Gastroesophageal sphincter (tissue), 4 donors: ENCODE data around the gene BNIPL. TPM values are rescaled to one million over a fixed set of nuclear protein-coding genes. Genes with fewer than 3 reads are reported as not detected.

ENCODE experiments used
- ATAC-seq: fragments of 150-250 bp; one replicate; pipeline ENCODE4 v1.9.1; 2016; ENCODE audit warnings: mild to moderate bottlenecking, moderate library complexity
- H3K27ac ChIP-seq, 4 donors: fragments of 200-600 bp; sonication (generic) in 3 of 4; 1 replicate in 3 of 4; 2 replicates in 1 of 4; pipeline ENCODE4 v1.5.1; 2016 to 2019
- H3K27me3 ChIP-seq: fragments of 200-600 bp; sonication (generic); one replicate; pipeline ENCODE4 v1.5.1; 2019
- H3K36me3 ChIP-seq, 2 donors: fragments of 200-600 bp; sonication (generic); one replicate each; pipeline ENCODE4 v1.5.1; 2019; ENCODE audit warnings: control low read depth in 1 of 2
- H3K4me1 ChIP-seq, 3 donors: fragments of 200-600 bp; sonication (generic); 1 replicate in 2 of 3; 2 replicates in 1 of 3; pipeline ENCODE4 v1.5.1; 2016 to 2019; ENCODE audit warnings: control low read depth in 2 of 3
- H3K4me3 ChIP-seq, 2 donors: fragments of 200-600 bp; sonication (generic); one replicate each; pipeline ENCODE4 v1.5.1; 2019; ENCODE audit warnings: mild to moderate bottlenecking in 1 of 2, moderate library complexity in 1 of 2
- H3K9me3 ChIP-seq, 3 donors: fragments of 200-600 bp; sonication (generic); one replicate each; pipeline ENCODE4 v1.5.1; 2017 to 2019; ENCODE audit warnings: control low read depth in 2 of 3
- EP300 ChIP-seq: sonication (generic); formaldehyde crosslinking; IDR thresholded peaks from one replicate; pipeline ENCODE4 v1.6.1; 2017; ENCODE audit warnings: antibody characterized with exemption, mild to moderate bottlenecking
- POLR2A ChIP-seq, 2 donors: fragments of 450-650 bp; IDR thresholded peaks; one replicate each; pipeline ENCODE4 v1.6.1; 2017; ENCODE audit warnings: antibody characterized with exemption in 2 of 2, mild to moderate bottlenecking in 2 of 2, moderate library complexity in 1 of 2
- POLR2AphosphoS5 ChIP-seq: sonication (generic); formaldehyde crosslinking; IDR thresholded peaks from one replicate; pipeline ENCODE4 v1.6.1; 2017; ENCODE audit warnings: antibody characterized with exemption
- WGBS, 2 donors: methylation state at CpG; one replicate each; pipeline ENCODE4 v1.1.5; 2018; ENCODE audit warnings: low coverage in 1 of 2; 5-methylcytosine and 5-hydroxymethylcytosine counted together
- small RNA-seq, 4 donors: library from RNA; depleted of rRNA; stranded (forward); fragments of <200 nt; gene quantifications; one replicate each; pipeline ENCODE3, GENCODE V24; 2016
- total RNA-seq, 4 donors: library from RNA; depleted of rRNA; stranded (reverse); fragments of >200 nt; gene quantifications; one replicate each; pipeline ENCODE4 v1.1.0, GENCODE V29; 2016
- TF ChIP-seq, protein P1 (sequence below), 4 experiments: fragments of 200-600 bp in 2 of 4; fragments of 450-650 bp in 2 of 4; sonication (generic) in 1 of 4; IDR thresholded peaks; one replicate each; pipeline ENCODE4 v1.5.1; 2017 to 2019; ENCODE audit warnings: antibody characterized with exemption in 4 of 4, mild to moderate bottlenecking in 2 of 4, moderate library complexity in 2 of 4

The BNIPL gene
- total RNA-seq, 4 donors from 2014 or later = 0.13 to 6.1 (median 0.70) TPM

DNA sequence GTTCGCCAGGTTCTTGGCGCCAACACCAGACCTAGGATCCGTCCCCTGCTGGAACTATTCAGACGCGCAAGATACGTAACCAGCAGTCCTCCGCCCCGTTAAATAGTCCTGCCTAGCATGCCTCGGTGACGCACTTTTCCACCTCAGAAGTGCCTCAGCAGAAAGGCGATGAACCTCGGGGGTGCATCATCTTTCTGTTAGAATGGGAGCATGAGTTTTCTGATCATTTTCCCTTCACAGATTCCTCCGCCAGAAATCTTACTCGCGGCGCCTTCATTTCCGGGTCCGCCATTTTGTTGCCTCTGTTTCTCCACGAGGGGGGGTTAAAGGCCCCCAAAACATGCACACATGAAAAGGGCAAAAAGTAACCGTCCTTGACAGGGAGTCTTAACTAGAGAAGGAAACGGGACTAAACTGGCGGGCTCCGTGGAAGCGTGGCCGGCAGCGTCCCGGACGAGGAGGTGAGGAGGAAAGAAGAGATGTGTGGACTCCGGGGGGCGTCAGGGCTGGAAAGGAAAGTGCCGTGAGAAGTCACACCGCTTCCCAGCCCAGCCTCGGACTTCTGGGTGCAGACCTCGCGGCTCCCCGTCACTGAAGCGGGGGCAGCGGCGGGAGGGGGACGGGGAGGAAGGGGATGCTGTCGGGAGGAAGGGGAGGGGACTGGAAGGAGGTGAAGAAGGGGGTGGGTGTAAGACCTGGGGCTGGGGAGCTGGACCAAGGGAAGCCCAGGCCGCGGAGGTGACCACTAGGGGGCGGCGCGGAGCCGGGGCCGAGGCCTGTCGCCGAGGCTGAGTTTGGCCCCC lies 34.3 kb downstream of the BNIPL start, which contains the start of gene GABPB2:
Gene GABPB2, plus strand, starts transcription at position 288 of the 803 bp plus-strand sequence. CDS start 17,429 bp downstream, outside the sequence.
- peak; percentile 47 to 51 for TF ChIP-seq POLR2A (IDR thresholded peaks at IDR 0.05)
- peak; percentile 81 for TF ChIP-seq POLR2AphosphoS5
- TF ChIP-seq, protein P1, sequence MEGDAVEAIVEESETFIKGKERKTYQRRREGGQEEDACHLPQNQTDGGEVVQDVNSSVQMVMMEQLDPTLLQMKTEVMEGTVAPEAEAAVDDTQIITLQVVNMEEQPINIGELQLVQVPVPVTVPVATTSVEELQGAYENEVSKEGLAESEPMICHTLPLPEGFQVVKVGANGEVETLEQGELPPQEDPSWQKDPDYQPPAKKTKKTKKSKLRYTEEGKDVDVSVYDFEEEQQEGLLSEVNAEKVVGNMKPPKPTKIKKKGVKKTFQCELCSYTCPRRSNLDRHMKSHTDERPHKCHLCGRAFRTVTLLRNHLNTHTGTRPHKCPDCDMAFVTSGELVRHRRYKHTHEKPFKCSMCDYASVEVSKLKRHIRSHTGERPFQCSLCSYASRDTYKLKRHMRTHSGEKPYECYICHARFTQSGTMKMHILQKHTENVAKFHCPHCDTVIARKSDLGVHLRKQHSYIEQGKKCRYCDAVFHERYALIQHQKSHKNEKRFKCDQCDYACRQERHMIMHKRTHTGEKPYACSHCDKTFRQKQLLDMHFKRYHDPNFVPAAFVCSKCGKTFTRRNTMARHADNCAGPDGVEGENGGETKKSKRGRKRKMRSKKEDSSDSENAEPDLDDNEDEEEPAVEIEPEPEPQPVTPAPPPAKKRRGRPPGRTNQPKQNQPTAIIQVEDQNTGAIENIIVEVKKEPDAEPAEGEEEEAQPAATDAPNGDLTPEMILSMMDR (IDR thresholded peaks at IDR 0.05) = peak; percentile 74 to 96 (median 88)
- peak; percentile 20 for TF ChIP-seq EP300
- no peaks in the 10 kb centered on the region for H3K9me3 ChIP-seq
- no peaks in the 10 kb centered on the region for H3K27me3 ChIP-seq
- peak within 1 kb of the TSS; percentile 96 to 100 (median 100) for H3K27ac ChIP-seq
- peaks cover 0 to 25% (median 0%) of the 10 kb centered on the region in 3 donors for H3K4me1 ChIP-seq
- peak; percentile 95 for ATAC-seq
- peaks cover 0 to 22% of the 10 kb centered on the region in 2 donors for H3K36me3 ChIP-seq
- WGBS, 2 donors = 0 to 1% methylated on average over 28 of the region's 50 CpGs
- peak within 1 kb of the TSS; percentile 91 to 99 for H3K4me3 ChIP-seq

- TF ChIP-seq POLR2A (IDR thresholded peaks at IDR 0.05) (no peak), POLR2AphosphoS5 (no peak), EP300 (no peak)
- TF ChIP-seq, protein P1 (IDR thresholded peaks at IDR 0.05) = no peak
- no peaks in the 10 kb centered on the region for H3K9me3 ChIP-seq
- no peak for ATAC-seq
- WGBS, 2 donors = 67 to 83% methylated on average over 6 to 11 of the region's 13 CpGs
- H3K4me3 ChIP-seq = no peak overlapping the region
- no peaks in the 10 kb centered on the region for H3K27me3 ChIP-seq
- H3K27ac ChIP-seq = peak overlapping the region in 3 of 4 donors; percentile 96 to 100 (median 99)
- H3K4me1 ChIP-seq = peaks cover 0 to 25% (median 0%) of the 10 kb centered on the region in 3 donors
- H3K36me3 ChIP-seq = peaks cover 0 to 22% of the 10 kb centered on the region in 2 donors
These were observed 35.8 kb downstream of the BNIPL start for GRCh38 chr1:151072224-151072623.

- no peak for ATAC-seq
- no peak for TF ChIP-seq POLR2AphosphoS5
- TF ChIP-seq, protein P1 (IDR thresholded peaks at IDR 0.05) = no peak
- TF ChIP-seq EP300 = no peak
- no peak for TF ChIP-seq POLR2A (IDR thresholded peaks at IDR 0.05)
- Histone ChIP-seq H3K27ac (no peak overlapping the region), H3K36me3 (peaks cover 0 to 14% of the 10 kb centered on the region in 2 donors), H3K9me3 (no peaks in the 10 kb centered on the region), H3K4me1 (peaks cover 0 to 4% (median 0%) of the 10 kb centered on the region in 3 donors), H3K4me3 (no peak overlapping the region), H3K27me3 (no peaks in the 10 kb centered on the region)
- 64 to 71% methylated on average over 3 to 4 of the region's 4 CpGs for WGBS, 2 donors
These were observed 49.7 kb downstream of the BNIPL start for GRCh38 chr1:151085953-151086559.

Small RNA genes within 50 kb of the gene (small RNA-seq; reads per million reads assigned to genes)
- 0 reads per million in 4 donors for gene RNU6-884P

Other genes with a start within 250 kb of the BNIPL start
- 10 to 100 TPM; 29.1 to 69.1 (median 50.4) TPM for gene CTSK, start 228.3 kb upstream of the BNIPL start, total RNA-seq
- gene ARNT, start 160.0 kb upstream of the BNIPL start, total RNA-seq = 10 to 100 TPM; 43.2 to 53.2 (median 50.2) TPM
- not detected for gene CTXND2, start 149.4 kb upstream of the BNIPL start, total RNA-seq
- 10 to 100 TPM; 21.9 to 32.2 (median 28.7) TPM for gene SETDB1, start 110.2 kb upstream of the BNIPL start, total RNA-seq
- 100 to 1,000 TPM in 3 of 4 donors, 10 to 100 TPM in 1; 98.3 to 142 (median 127) TPM for gene CERS2, start 61.8 kb upstream of the BNIPL start, total RNA-seq
- gene ANXA9, start 54.3 kb upstream of the BNIPL start, total RNA-seq = under 1 TPM in 1 of 4 donors, not detected in 3; 0.31 TPM
- gene MINDY1, start 29.7 kb upstream of the BNIPL start, total RNA-seq = 10 to 100 TPM; 21.2 to 39.2 (median 33.2) TPM
- 10 to 100 TPM; 24.2 to 28.9 (median 26.7) TPM for gene PRUNE1, start 28.1 kb upstream of the BNIPL start, total RNA-seq
- gene C1orf56, start 11.2 kb downstream of the BNIPL start, total RNA-seq = 1 to 10 TPM; 3.7 to 9.8 (median 7.0) TPM
- 10 to 100 TPM; 51.2 to 56.0 (median 54.4) TPM for gene CDC42SE1, start 23.0 kb downstream of the BNIPL start, total RNA-seq
- gene MLLT11, start 23.8 kb downstream of the BNIPL start, total RNA-seq = 1 to 10 TPM in 2 of 4 donors, under 1 TPM in 2; 0.16 to 1.8 (median 1.1) TPM
- 10 to 100 TPM; 20.6 to 28.5 (median 21.6) TPM for gene GABPB2, start 34.2 kb downstream of the BNIPL start, total RNA-seq
- gene SEMA6C, start 110.0 kb downstream of the BNIPL start, total RNA-seq = 10 to 100 TPM in 1 of 4 donors, 1 to 10 TPM in 3; 6.1 to 13.9 (median 8.0) TPM
- gene TNFAIP8L2, start 120.1 kb downstream of the BNIPL start, total RNA-seq = 1 to 10 TPM in 3 of 4 donors, under 1 TPM in 1; 0.85 to 7.2 (median 4.4) TPM
- gene LYSMD1, start 129.3 kb downstream of the BNIPL start, total RNA-seq = 10 to 100 TPM; 14.0 to 28.6 (median 14.4) TPM
- gene SCNM1, start 129.6 kb downstream of the BNIPL start, total RNA-seq = 10 to 100 TPM; 18.7 to 32.0 (median 25.6) TPM
- gene TMOD4, start 139.4 kb downstream of the BNIPL start, total RNA-seq = 1 to 10 TPM in 1 of 4 donors, not detected in 3; 2.2 TPM
- 10 to 100 TPM; 46.4 to 82.0 (median 66.5) TPM for gene VPS72, start 153.6 kb downstream of the BNIPL start, total RNA-seq
- gene PIP5K1A, start 162.0 kb downstream of the BNIPL start, total RNA-seq = 10 to 100 TPM; 42.8 to 80.1 (median 49.9) TPM
- 100 to 1,000 TPM; 163 to 184 (median 171) TPM for gene PSMD4, start 218.1 kb downstream of the BNIPL start, total RNA-seq
- 10 to 100 TPM; 18.4 to 27.6 (median 24.4) TPM for gene ZNF687, start 245.7 kb downstream of the BNIPL start, total RNA-seq